H9 (cell line): ENCODE data around the gene SH3RF3. TPM values are rescaled to one million over a fixed set of nuclear protein-coding genes. Genes with fewer than 3 reads are reported as not detected.
A peak's percentile ranks its signal among the peaks of the same experiment; 100 is the strongest.

Experiments
- DNase-seq: peaks from one replicate; pipeline ENCODE4 v3.0.0-alpha.2; 2017
- H2AFZ ChIP-seq: one replicate; pipeline ENCODE4 v1.6.1; 2013; ENCODE audit warnings: mild to moderate bottlenecking, low read length, control low read depth, moderate library complexity
- H2AK5ac ChIP-seq: 2 replicates; pipeline ENCODE4 v1.6.1; 2013; ENCODE audit warnings: low read length, control low read depth, mixed read lengths; ENCODE audit not compliant: insufficient read length
- H2BK120ac ChIP-seq: one replicate; pipeline ENCODE4 v1.6.1; 2013; ENCODE audit warnings: low read depth, mild to moderate bottlenecking, low read length, control low read depth, inconsistent platforms; ENCODE audit not compliant: poor library complexity, severe bottlenecking
- H2BK12ac ChIP-seq: 2 replicates; pipeline ENCODE4 v1.6.1; 2013; ENCODE audit warnings: low read length, control low read depth, mixed read lengths, low read depth; ENCODE audit not compliant: insufficient read length
- H2BK15ac ChIP-seq: 2 replicates; pipeline ENCODE4 v1.6.1; 2013; ENCODE audit warnings: low read depth, low read length, control low read depth
- H2BK20ac ChIP-seq: one replicate; pipeline ENCODE4 v1.6.1; 2013; ENCODE audit warnings: low read depth, mild to moderate bottlenecking, low read length, control low read depth, inconsistent platforms; ENCODE audit not compliant: poor library complexity, severe bottlenecking
- H2BK5ac ChIP-seq: 2 replicates; pipeline ENCODE4 v1.6.1; 2013; ENCODE audit warnings: low read length, control low read depth, mixed read lengths; ENCODE audit not compliant: insufficient read length
- H3K14ac ChIP-seq: 2 replicates; pipeline ENCODE4 v1.6.1; 2013; ENCODE audit warnings: low read length, control low read depth; ENCODE audit not compliant: insufficient read depth
- H3K18ac ChIP-seq: 2 replicates; pipeline ENCODE4 v1.6.1; 2013; ENCODE audit warnings: low read depth, mild to moderate bottlenecking, mixed read lengths, low read length, control low read depth; ENCODE audit not compliant: insufficient read length
- H3K23ac ChIP-seq: 2 replicates; pipeline ENCODE4 v1.6.1; 2013; ENCODE audit warnings: low read length, control low read depth, mixed read lengths, low read depth; ENCODE audit not compliant: insufficient read length
- H3K23me2 ChIP-seq: 2 replicates; pipeline ENCODE4 v1.6.1; 2013; ENCODE audit warnings: low read depth, mild to moderate bottlenecking, mixed read lengths, low read length, control low read depth; ENCODE audit not compliant: insufficient read length, poor library complexity, severe bottlenecking
- H3K27ac ChIP-seq: 2 replicates; pipeline ENCODE4 v1.5.1; 2013; ENCODE audit warnings: low read length, control low read depth, mixed read lengths, low read depth; ENCODE audit not compliant: insufficient read length
- H3K27me3 ChIP-seq: 2 replicates; pipeline ENCODE4 v1.6.1; 2013; ENCODE audit warnings: low read length, control low read depth, inconsistent platforms; ENCODE audit not compliant: insufficient read depth
- H3K4ac ChIP-seq: 2 replicates; pipeline ENCODE4 v1.6.1; 2013; ENCODE audit warnings: low read depth, mild to moderate bottlenecking, control low read depth, inconsistent platforms, low read length, moderate library complexity
- H3K4me1 ChIP-seq: 2 replicates; pipeline ENCODE4 v1.6.1; 2013; ENCODE audit warnings: low read length, control low read depth, inconsistent platforms; ENCODE audit not compliant: insufficient read depth
- H3K4me2 ChIP-seq: 2 replicates; pipeline ENCODE4 v1.6.1; 2013; ENCODE audit warnings: low read length, control low read depth, mixed read lengths; ENCODE audit not compliant: insufficient read length, insufficient read depth
- H3K56ac ChIP-seq: 2 replicates; pipeline ENCODE4 v1.6.1; 2013; ENCODE audit warnings: low read depth, mild to moderate bottlenecking, mixed read lengths, low read length, control low read depth; ENCODE audit not compliant: insufficient read length
- H3K79me1 ChIP-seq: 2 replicates; pipeline ENCODE4 v1.6.1; 2013; ENCODE audit warnings: low read depth, mild to moderate bottlenecking, moderate library complexity, low read length, control low read depth, inconsistent platforms; ENCODE audit not compliant: insufficient read depth, poor library complexity, severe bottlenecking
- H3K79me2 ChIP-seq: 2 replicates; pipeline ENCODE4 v1.6.1; 2013; ENCODE audit warnings: low read length, control low read depth, inconsistent platforms; ENCODE audit not compliant: insufficient read depth
- H3K9ac ChIP-seq: 2 replicates; pipeline ENCODE4 v1.6.1; 2013; ENCODE audit warnings: low read length, control low read depth, mixed read lengths; ENCODE audit not compliant: insufficient read length; ENCODE audit errors: extremely low read depth
- H3K9me3 ChIP-seq: one replicate; pipeline ENCODE4 v1.6.1; 2013; ENCODE audit warnings: low read depth, low read length, inconsistent platforms; ENCODE audit not compliant: control insufficient read depth
- H3T11ph ChIP-seq: one replicate; pipeline ENCODE4 v1.6.1; 2013; ENCODE audit warnings: mild to moderate bottlenecking, low read length, control low read depth, inconsistent platforms
- H4K20me1 ChIP-seq: one replicate; pipeline ENCODE4 v1.6.1; 2013; ENCODE audit not compliant: control insufficient read depth, insufficient read length, insufficient read depth
- H4K5ac ChIP-seq: 2 replicates; pipeline ENCODE4 v1.6.1; 2013; ENCODE audit warnings: low read depth, mild to moderate bottlenecking, mixed read lengths, low read length, control low read depth; ENCODE audit not compliant: insufficient read length
- H4K8ac ChIP-seq: replicated peaks from 2 replicates; pipeline ENCODE4 v1.6.1; 2013; ENCODE audit warnings: low read length, control low read depth, mixed read lengths, low read depth; ENCODE audit not compliant: insufficient read length
- H4K91ac ChIP-seq: 2 replicates; pipeline ENCODE4 v1.6.1; 2013; ENCODE audit warnings: low read depth, mild to moderate bottlenecking, moderate library complexity, mixed read lengths, low read length, control low read depth; ENCODE audit not compliant: insufficient read length
- H3K27ac Mint-ChIP-seq, 3 experiments: 2 replicates in 2 of 3; 3 replicates in 1 of 3; pipeline ENCODE4 v1.8.0; 2020 to 2021; ENCODE audit warnings: mixed read lengths in 3 of 3, mild to moderate bottlenecking in 1 of 3, moderate library complexity in 1 of 3
- H3K27me3 Mint-ChIP-seq: 2 replicates; pipeline ENCODE4 v1.8.0; 2021; ENCODE audit warnings: low read depth, mild to moderate bottlenecking, moderate library complexity, mixed read lengths
- H3K36me3 Mint-ChIP-seq, 3 experiments: 2 replicates in 2 of 3; 3 replicates in 1 of 3; pipeline ENCODE4 v1.8.0; 2020 to 2021; ENCODE audit warnings: low read depth in 3 of 3, mixed read lengths in 3 of 3; ENCODE audit not compliant: insufficient read depth in 1 of 3
- H3K4me1 Mint-ChIP-seq, 2 experiments: 2 replicates each; pipeline ENCODE4 v1.8.0; 2020; ENCODE audit warnings: mixed read lengths in 2 of 2
- H3K4me3 Mint-ChIP-seq, 2 experiments: 2 replicates in 1 of 2; 3 replicates in 1 of 2; pipeline ENCODE4 v1.8.0; 2020 to 2021; ENCODE audit warnings: mild to moderate bottlenecking in 2 of 2, mixed read lengths in 2 of 2, moderate library complexity in 1 of 2
- H3K9me3 Mint-ChIP-seq, 2 experiments: 2 replicates in 1 of 2; 3 replicates in 1 of 2; pipeline ENCODE4 v1.8.0; 2020; ENCODE audit warnings: mild to moderate bottlenecking in 2 of 2, mixed read lengths in 2 of 2, moderate library complexity in 1 of 2
- CTCF ChIP-seq: fragments of 200-600 bp; sonication (generic); conservative IDR thresholded peaks from 3 replicates; pipeline ENCODE4 v1.8.0; 2021; ENCODE audit warnings: antibody characterized with exemption, mild to moderate bottlenecking
- WGBS: extraction: QIAGEN DNeasy Blood & Tissue Kit; methylation state at CpG from one replicate; pipeline ENCODE4 v1.1.7; 2013; ENCODE audit warnings: missing lambda C conversion rate, low lambda C conversion rate, mixed read lengths; ENCODE audit not compliant: insufficient read length; ENCODE audit errors: extremely low coverage; 5-methylcytosine and 5-hydroxymethylcytosine counted together
- total RNA-seq: library from RNA; stranded (reverse); gene quantifications from 2 replicates; pipeline ENCODE4 v1.2.1, GENCODE V29; 2021

The SH3RF3 gene
- total RNA-seq, 1 experiment from 2014 or later = 0.46 TPM

DNA sequence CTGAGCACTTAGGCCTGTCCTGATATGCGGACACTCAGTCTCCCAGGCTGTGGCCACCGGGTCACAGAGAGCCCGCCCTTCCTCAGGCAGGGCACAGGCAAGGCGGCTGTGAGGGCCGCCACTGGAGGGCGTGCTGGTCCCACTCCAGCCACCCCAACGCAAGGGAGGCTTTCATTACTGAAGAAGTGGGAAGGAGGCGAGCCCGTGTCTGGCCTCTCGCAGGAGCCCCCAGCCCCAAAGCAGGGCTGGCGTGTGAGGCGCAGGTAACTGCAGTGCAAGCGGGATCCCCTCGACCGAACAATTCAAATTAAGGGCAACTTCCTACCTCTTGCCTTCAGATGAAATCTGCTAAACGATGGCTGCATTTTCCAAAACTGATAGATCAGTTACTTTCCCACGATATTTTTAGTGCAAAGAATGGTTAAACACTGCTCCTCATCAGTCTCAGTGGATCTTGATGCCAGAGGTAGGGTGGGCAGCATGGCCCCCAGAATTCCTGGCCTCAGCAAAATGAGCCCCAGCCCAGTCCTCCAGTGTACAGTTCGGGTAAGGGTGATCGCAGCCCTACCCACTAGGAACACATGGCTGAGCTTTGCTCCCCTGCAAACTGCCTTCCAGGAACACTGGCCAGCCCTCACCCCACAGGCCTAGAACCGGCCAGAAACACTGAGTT lies 387.6 kb downstream of the SH3RF3 start:
- Mint-ChIP-seq H3K27me3 (peaks cover 2% of the 10 kb centered on the region), H3K9me3 (no peaks in the 10 kb centered on the region), H3K4me3 (no peak overlapping the region), H3K4me1 (peaks cover 4% of the 10 kb centered on the region in 2 experiments; a peak in 2 of 4 replicates), H3K27ac (no peak overlapping the region; a peak in 2 of 7 replicates), H3K36me3 (no peaks in the 10 kb centered on the region; a peak in 1 of 7 replicates)
- no peak overlapping the region for H2BK120ac ChIP-seq
- H3K4me1 ChIP-seq = no peaks in the 10 kb centered on the region
- H3K79me2 ChIP-seq = no peaks in the 10 kb centered on the region
- no peak overlapping the region for H3K9ac ChIP-seq
- no peak overlapping the region for H4K5ac ChIP-seq
- no peak overlapping the region for H2BK5ac ChIP-seq
- no peak overlapping the region for H3K4ac ChIP-seq
- H4K8ac ChIP-seq = no peak overlapping the region
- no peaks in the 10 kb centered on the region for H3K27me3 ChIP-seq
- no peak overlapping the region for H3K56ac ChIP-seq
- no CpG with 5 or more reads among the region's 20 CpGs for WGBS
- H4K20me1 ChIP-seq = no peaks in the 10 kb centered on the region
- H3K18ac ChIP-seq = no peak overlapping the region
- no peak overlapping the region for H2BK15ac ChIP-seq
- H3K23ac ChIP-seq = no peak overlapping the region
- H2BK20ac ChIP-seq = no peak overlapping the region
- no peak overlapping the region for H3K14ac ChIP-seq
- no peak overlapping the region for H2AK5ac ChIP-seq
- H4K91ac ChIP-seq = no peak overlapping the region
- H3K79me1 ChIP-seq = no peaks in the 10 kb centered on the region
- H3K4me2 ChIP-seq = no peak overlapping the region
- H3K23me2 ChIP-seq = no peaks in the 10 kb centered on the region
- no peaks in the 10 kb centered on the region for H3K9me3 ChIP-seq
- no peak overlapping the region for H2BK12ac ChIP-seq
- peak; percentile 90 for DNase-seq
- no peak overlapping the region for H2AFZ ChIP-seq
- TF ChIP-seq CTCF = peak; percentile 96
- no peak overlapping the region for H3K27ac ChIP-seq
- H3T11ph ChIP-seq = no peak overlapping the region
